ENCODE data around the gene KLHL36.

DNA sequence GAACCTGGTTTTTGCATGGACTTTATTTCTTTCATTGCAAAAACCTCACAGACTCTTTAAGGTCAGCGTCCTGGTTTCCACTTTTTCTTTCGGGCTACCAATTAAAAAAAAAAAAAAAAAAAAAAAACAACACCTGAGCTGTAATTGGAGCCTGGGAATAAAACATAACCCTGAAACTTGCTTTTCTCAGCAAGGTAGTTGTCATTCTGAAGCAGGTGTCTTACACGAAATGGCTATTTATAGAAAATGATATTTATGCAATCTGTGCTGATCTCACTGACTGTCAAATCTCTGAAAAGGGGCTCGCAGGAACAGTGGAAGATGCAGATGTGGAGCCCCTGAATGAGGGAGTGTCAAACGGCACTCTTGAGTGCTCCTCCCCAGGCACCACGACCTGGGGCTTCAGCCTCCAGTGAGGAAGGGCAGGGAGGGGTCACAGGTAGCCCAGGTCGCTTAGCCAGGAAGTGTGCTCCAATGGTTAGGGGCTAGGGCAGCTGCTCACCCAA lies 20.0 kb upstream of the KLHL36 start:
- TF ChIP-seq CTCF (IDR thresholded peaks at IDR 0.05) = no peak
- no peak for TF ChIP-seq POLR2A (IDR thresholded peaks at IDR 0.05)

Data from lower leg skin (tissue), 3 donors.